Calu3 (cell line): ENCODE results near the gene PTPRG. TPM values are rescaled to one million over a fixed set of nuclear protein-coding genes. Genes with fewer than 3 reads are reported as not detected.

Experiments
- BruUV-seq: library from RNA; stranded (reverse); fragments of 400-500 nt; replicated peaks from 2 replicates; lab custom pipeline; 2021; lab: Mats Ljungman, UMichigan
- CTCF ChIA-PET: fragments of 300-600 bp; sonication (Branson Sonifier 250); formaldehyde crosslinking; loops from one replicate; lab custom pipeline; 2022; ENCODE audit warnings: antibody characterized with exemption; lab: Charles Lee
- DNase-seq: peaks from one replicate; pipeline ENCODE4 v3.0.0; 2022
- H3K27ac Mint-ChIP-seq: one replicate; pipeline ENCODE4 v1.8.0; 2022; ENCODE audit warnings: mixed read lengths; ENCODE audit not compliant: unreplicated experiment
- H3K27me3 Mint-ChIP-seq: one replicate; pipeline ENCODE4 v1.8.0; 2022; ENCODE audit warnings: mixed read lengths; ENCODE audit not compliant: unreplicated experiment
- H3K36me3 Mint-ChIP-seq: one replicate; pipeline ENCODE4 v1.8.0; 2022; ENCODE audit warnings: mild to moderate bottlenecking, moderate library complexity, mixed read lengths; ENCODE audit not compliant: insufficient read depth, unreplicated experiment
- H3K4me1 Mint-ChIP-seq: one replicate; pipeline ENCODE4 v1.8.0; 2022; ENCODE audit warnings: mild to moderate bottlenecking, low read depth, mixed read lengths; ENCODE audit not compliant: unreplicated experiment
- H3K4me3 Mint-ChIP-seq: one replicate; pipeline ENCODE4 v1.8.0; 2022; ENCODE audit warnings: mild to moderate bottlenecking, low read depth, moderate library complexity, mixed read lengths; ENCODE audit not compliant: unreplicated experiment
- H3K9me3 Mint-ChIP-seq: one replicate; pipeline ENCODE4 v1.8.0; 2022; ENCODE audit warnings: low read depth, mixed read lengths; ENCODE audit not compliant: unreplicated experiment
- intact Hi-C: fragments of 100-400 bp; cut with micrococcal nuclease; formaldehyde crosslinking; loops from one replicate; pipeline ENCODE4 v1.10.0; 2022; ENCODE audit not compliant: unreplicated experiment
- total RNA-seq: library from RNA; stranded (reverse); gene quantifications from 2 replicates; pipeline ENCODE4 v1.2.3, GENCODE V29; 2022
- TF ChIP-seq, protein P1 (sequence below): fragments of 200-600 bp; IDR thresholded peaks from one replicate; pipeline ENCODE4 v1.8.0; 2022; ENCODE audit warnings: antibody characterized with exemption; ENCODE audit not compliant: unreplicated experiment

PTPRG gene
- total RNA-seq, 1 experiment from 2014 or later, result 0.35 TPM

DNA sequence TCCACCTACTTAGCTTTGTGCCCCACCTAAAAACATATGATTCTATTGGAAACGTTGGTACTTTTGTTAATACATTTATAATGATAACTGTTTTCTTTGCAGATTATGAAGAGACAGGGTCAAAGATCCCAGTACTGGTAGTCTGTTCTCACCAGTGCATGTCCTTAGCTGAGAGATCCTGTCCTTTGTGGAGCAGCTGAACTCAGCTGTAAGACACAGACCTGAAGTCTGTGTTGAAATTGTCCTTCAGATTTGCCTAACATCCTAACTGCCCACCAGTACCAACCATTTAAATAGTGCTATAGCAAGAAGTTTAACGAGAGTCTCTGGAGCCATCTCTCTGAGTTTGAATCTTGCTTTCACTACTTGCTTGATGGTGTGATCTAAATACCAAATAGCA is 413.3 kb downstream of the PTPRG start:
- DNase-seq, result no peak
- H3K4me3 Mint-ChIP-seq, result no peak overlapping the region
- TF ChIP-seq, protein P1, sequence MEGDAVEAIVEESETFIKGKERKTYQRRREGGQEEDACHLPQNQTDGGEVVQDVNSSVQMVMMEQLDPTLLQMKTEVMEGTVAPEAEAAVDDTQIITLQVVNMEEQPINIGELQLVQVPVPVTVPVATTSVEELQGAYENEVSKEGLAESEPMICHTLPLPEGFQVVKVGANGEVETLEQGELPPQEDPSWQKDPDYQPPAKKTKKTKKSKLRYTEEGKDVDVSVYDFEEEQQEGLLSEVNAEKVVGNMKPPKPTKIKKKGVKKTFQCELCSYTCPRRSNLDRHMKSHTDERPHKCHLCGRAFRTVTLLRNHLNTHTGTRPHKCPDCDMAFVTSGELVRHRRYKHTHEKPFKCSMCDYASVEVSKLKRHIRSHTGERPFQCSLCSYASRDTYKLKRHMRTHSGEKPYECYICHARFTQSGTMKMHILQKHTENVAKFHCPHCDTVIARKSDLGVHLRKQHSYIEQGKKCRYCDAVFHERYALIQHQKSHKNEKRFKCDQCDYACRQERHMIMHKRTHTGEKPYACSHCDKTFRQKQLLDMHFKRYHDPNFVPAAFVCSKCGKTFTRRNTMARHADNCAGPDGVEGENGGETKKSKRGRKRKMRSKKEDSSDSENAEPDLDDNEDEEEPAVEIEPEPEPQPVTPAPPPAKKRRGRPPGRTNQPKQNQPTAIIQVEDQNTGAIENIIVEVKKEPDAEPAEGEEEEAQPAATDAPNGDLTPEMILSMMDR, result no peak
- CTCF ChIA-PET, result no interaction called here
- no TSS peak for BruUV-seq
- H3K9me3 Mint-ChIP-seq, result peaks cover 15% of the 10 kb centered on the region
- no peak overlapping the region for H3K27ac Mint-ChIP-seq
- intact Hi-C loops, result no loop called here
- no peaks in the 10 kb centered on the region for H3K36me3 Mint-ChIP-seq
- no peaks in the 10 kb centered on the region for H3K27me3 Mint-ChIP-seq
- no peaks in the 10 kb centered on the region for H3K4me1 Mint-ChIP-seq

- intact Hi-C loops, result no loop called here
- H3K27ac Mint-ChIP-seq, result no peak overlapping the region
- peaks cover 13% of the 10 kb centered on the region for H3K9me3 Mint-ChIP-seq
- H3K4me3 Mint-ChIP-seq, result no peak overlapping the region
- H3K4me1 Mint-ChIP-seq, result no peaks in the 10 kb centered on the region
- no peak for DNase-seq
- no peaks in the 10 kb centered on the region for H3K27me3 Mint-ChIP-seq
- TF ChIP-seq, protein P1, result no peak
- H3K36me3 Mint-ChIP-seq, result no peaks in the 10 kb centered on the region
- BruUV-seq, result no TSS peak
- CTCF ChIA-PET, result no interaction called here
These were observed 413.8 kb downstream of the PTPRG start for GRCh38 chr3:61975199-61975598.

DNA sequence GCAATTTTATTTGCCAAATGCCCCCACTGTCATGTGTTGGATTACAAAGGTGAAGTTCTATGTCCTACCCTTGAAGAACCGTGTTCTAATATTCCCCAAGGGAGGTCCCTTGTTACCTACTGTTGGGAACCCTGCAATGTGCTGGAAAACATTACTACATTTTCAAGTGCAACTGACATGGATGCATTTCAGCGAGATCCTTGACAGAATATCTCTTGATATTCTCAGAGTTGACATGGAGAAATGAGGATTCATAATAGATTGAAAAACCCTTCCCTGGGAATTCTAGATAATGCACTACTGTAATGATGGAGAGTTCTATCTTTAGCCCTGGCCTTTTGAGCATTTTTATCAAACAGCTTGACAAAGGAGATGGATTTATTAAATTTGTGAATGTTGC is 414.6 kb downstream of the PTPRG start:
- Mint-ChIP-seq H3K27ac (no peak overlapping the region), H3K9me3 (peaks cover 13% of the 10 kb centered on the region), H3K27me3 (no peaks in the 10 kb centered on the region), H3K4me3 (no peak overlapping the region), H3K36me3 (no peaks in the 10 kb centered on the region), H3K4me1 (no peaks in the 10 kb centered on the region)
- CTCF ChIA-PET, result no interaction called here
- TF ChIP-seq, protein P1, result no peak
- intact Hi-C loops, result no loop called here
- no peak for DNase-seq
- no TSS peak for BruUV-seq

- Mint-ChIP-seq H3K4me3 (no peak overlapping the region), H3K36me3 (no peaks in the 10 kb centered on the region), H3K27me3 (no peaks in the 10 kb centered on the region), H3K9me3 (peaks cover 9% of the 10 kb centered on the region), H3K27ac (no peak overlapping the region), H3K4me1 (no peaks in the 10 kb centered on the region)
- no TSS peak for BruUV-seq
- intact Hi-C loops, result no loop called here
- CTCF ChIA-PET, result no interaction called here
- TF ChIP-seq, protein P1, result no peak
- no peak for DNase-seq
These were observed 417.4 kb downstream of the PTPRG start for GRCh38 chr3:61978460-61979419.
